ENCODE results near the gene LACTB. TPM values are rescaled to one million over a fixed set of nuclear protein-coding genes. Genes with fewer than 3 reads are reported as not detected.

LACTB gene
- total and polyA plus RNA-seq, 2 of the 13 experiments (the other 11 are each of a cell fraction or from before 2014, with no cell fraction given): 14.8 to 23.0 TPM

DNA sequence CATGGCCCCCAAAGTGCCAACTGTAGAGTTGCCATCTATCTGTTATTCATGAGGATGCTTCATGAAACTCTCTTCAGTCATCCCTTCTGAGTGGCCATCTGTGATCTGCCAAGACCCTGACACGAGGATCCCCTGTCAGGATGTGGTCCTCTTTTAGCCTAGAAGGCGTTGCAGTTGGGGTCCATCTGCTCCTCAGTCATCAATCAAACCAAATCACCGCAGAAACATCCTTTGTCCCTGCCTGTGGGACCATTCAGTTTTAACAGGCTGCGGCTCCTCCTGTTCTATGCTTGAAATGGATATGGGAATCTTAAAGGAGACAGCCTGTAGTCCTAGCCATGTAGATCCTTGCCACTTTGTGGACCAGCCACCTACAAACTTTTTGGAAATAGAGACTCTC is 41.6 kb downstream of the LACTB start:
- intact Hi-C loops (cut with micrococcal nuclease; ENCODE audit: unreplicated experiment): no loop called here

More for the DNA sequence above, 41.6 kb downstream of the LACTB start:
- Histone ChIP-seq H3K36me3 (replicated peaks in 1 of 2; ENCODE audit: control insufficient read depth in 1 of 2, insufficient read depth in 2 of 2, low read length in 2 of 2) (no peaks in the 10 kb centered on the region), H4K20me1 (ENCODE audit: insufficient read depth, low read length) (no peaks in the 10 kb centered on the region), H3K79me2 (ENCODE audit: insufficient read depth, low read length) (no peaks in the 10 kb centered on the region), H3K4me3 (replicated peaks in 1 of 3; ENCODE audit: insufficient read depth in 1 of 3, low read depth in 2 of 3, low read length in 3 of 3) (no peak overlapping the region), H3K27ac (ENCODE audit: extremely low read length, insufficient read depth, low read length) (no peak overlapping the region), H3K27me3 (ENCODE audit: control insufficient read depth in 1 of 2, insufficient read depth in 2 of 2, low read length in 2 of 2) (no peaks in the 10 kb centered on the region), H3K4me1 (ENCODE audit: insufficient read depth, low read length) (peaks cover 19% of the 10 kb centered on the region), H3K4me2 (ENCODE audit: low read depth, low read length) (no peak overlapping the region), H3K9ac (ENCODE audit: insufficient read depth, low read depth, low read length) (no peak overlapping the region), H3K9me3 (ENCODE audit: low read length) (no peaks in the 10 kb centered on the region), H2AFZ (ENCODE audit: low read length) (no peak overlapping the region)
- FAIRE-seq (no peak), DNase-seq (ENCODE audit: low spot score) (no peak), ATAC-seq (no peak)
- CTCF ChIA-PET (ENCODE audit: low intra/inter-chr PET ratio, low total read pairs): no interaction called here
- 75% methylated on average over 2 of the region's 4 CpGs for WGBS (ENCODE audit: low lambda C conversion rate)
- TF ChIP-seq CBX2 (IDR thresholded peaks at IDR 0.05; ENCODE audit: low read depth, low read length) (no peak), CBX2 (CRISPR knock-in tag; IDR thresholded peaks at IDR 0.05; ENCODE audit: low read depth) (no peak), MEF2D (CRISPR knock-in tag; IDR thresholded peaks at IDR 0.05) (no peak), ELF4 (CRISPR knock-in tag; IDR thresholded peaks at IDR 0.05; ENCODE audit: borderline replicate concordance) (no peak), NCOR1 (IDR thresholded peaks at IDR 0.05; ENCODE audit: borderline replicate concordance, low read length) (no peak), ZFP36L2 (CRISPR knock-in tag; IDR thresholded peaks at IDR 0.05) (no peak)
- TF ChIP-seq, protein P1, sequence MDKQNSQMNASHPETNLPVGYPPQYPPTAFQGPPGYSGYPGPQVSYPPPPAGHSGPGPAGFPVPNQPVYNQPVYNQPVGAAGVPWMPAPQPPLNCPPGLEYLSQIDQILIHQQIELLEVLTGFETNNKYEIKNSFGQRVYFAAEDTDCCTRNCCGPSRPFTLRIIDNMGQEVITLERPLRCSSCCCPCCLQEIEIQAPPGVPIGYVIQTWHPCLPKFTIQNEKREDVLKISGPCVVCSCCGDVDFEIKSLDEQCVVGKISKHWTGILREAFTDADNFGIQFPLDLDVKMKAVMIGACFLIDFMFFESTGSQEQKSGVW (CRISPR knock-in tag; IDR thresholded peaks at IDR 0.05; ENCODE audit: borderline replicate concordance): no peak
- TF ChIP-seq, protein P2, sequence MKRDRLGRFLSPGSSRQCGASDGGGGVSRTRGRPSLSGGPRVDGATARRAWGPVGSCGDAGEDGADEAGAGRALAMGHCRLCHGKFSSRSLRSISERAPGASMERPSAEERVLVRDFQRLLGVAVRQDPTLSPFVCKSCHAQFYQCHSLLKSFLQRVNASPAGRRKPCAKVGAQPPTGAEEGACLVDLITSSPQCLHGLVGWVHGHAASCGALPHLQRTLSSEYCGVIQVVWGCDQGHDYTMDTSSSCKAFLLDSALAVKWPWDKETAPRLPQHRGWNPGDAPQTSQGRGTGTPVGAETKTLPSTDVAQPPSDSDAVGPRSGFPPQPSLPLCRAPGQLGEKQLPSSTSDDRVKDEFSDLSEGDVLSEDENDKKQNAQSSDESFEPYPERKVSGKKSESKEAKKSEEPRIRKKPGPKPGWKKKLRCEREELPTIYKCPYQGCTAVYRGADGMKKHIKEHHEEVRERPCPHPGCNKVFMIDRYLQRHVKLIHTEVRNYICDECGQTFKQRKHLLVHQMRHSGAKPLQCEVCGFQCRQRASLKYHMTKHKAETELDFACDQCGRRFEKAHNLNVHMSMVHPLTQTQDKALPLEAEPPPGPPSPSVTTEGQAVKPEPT (CRISPR knock-in tag; IDR thresholded peaks at IDR 0.05; ENCODE audit: low read depth): no peak
- POLR2A ChIA-PET: no interaction called here
- in situ Hi-C loops (cut with HindIII; ENCODE audit: extremely low pct_ligation_motif_present, low pct_unique_long_range_greater_than_20kb): loop anchor here (25.0 kb wide), 1 partner anchor 249 kb away; no protein-coding TSS in a partner anchor
- BruUV-seq (replicated peaks): no TSS peak

Data from HepG2 (cell line).